C4-2B (cell line): ENCODE data around the gene FOSB.

Experiments used
- CTCF ChIP-seq: fragments of 450-650 bp; conservative IDR thresholded peaks from 2 replicates; pipeline ENCODE4 v1.5.1; 2017; ENCODE audit warnings: mild to moderate bottlenecking
- ZFX ChIP-seq: fragments of 450-650 bp; IDR thresholded peaks from 2 replicates; pipeline ENCODE4 v1.6.1; 2017

GRCh38 chr19:45423589-45424190 is 44.1 kb upstream of the FOSB start, which contains the start of gene ERCC1:
- TF ChIP-seq CTCF (no peak), ZFX (no peak)
